Common myeloid progenitor, CD34-positive (primary cell): ENCODE measurements around the gene AKAP13.

Source experiments
- CTCF ChIA-PET: fragments of 350-600 bp; sonication (Branson Sonifier 250); formaldehyde crosslinking; loops from one replicate; lab custom pipeline; 2021; ENCODE audit warnings: antibody characterized with exemption; lab: Charles Lee
- POLR2A ChIA-PET: fragments of 350-600 bp; sonication (Branson Sonifier 250); formaldehyde crosslinking; loops from one replicate; lab custom pipeline; 2021; ENCODE audit warnings: antibody characterized with exemption; lab: Charles Lee
- DNase-seq, 3 donors: peaks; one replicate each; pipeline versions ENCODE4 v3.0.0 to v3.0.0-alpha.2; 2013
- H3K27ac ChIP-seq, 2 experiments: 1 replicate in 1 of 2; 2 replicates in 1 of 2; pipeline ENCODE4 v1.7.0; 2013; ENCODE audit warnings: inconsistent platforms in 2 of 2, low read length in 2 of 2, mild to moderate bottlenecking in 2 of 2, low read depth in 1 of 2, moderate library complexity in 1 of 2; ENCODE audit not compliant: severe bottlenecking in 2 of 2, insufficient read depth in 1 of 2, poor library complexity in 1 of 2
- H3K27me3 ChIP-seq, 5 experiments: replicated peaks in 2 of 5; 1 replicate in 3 of 5; 2 replicates in 2 of 5; pipeline versions ENCODE4 v1.6.1 to v1.7.0; 2013; ENCODE audit warnings: low read length in 4 of 5, mild to moderate bottlenecking in 2 of 5, moderate library complexity in 2 of 5, inconsistent platforms in 1 of 5; ENCODE audit not compliant: insufficient read depth in 5 of 5, control insufficient read depth in 4 of 5
- H3K36me3 ChIP-seq, 4 experiments: 1 replicate in 2 of 4; 2 replicates in 2 of 4; pipeline versions ENCODE4 v1.6.1 to v1.7.0; 2013; ENCODE audit warnings: low read length in 3 of 4, control low read depth in 1 of 4, mild to moderate bottlenecking in 1 of 4; ENCODE audit not compliant: control insufficient read depth in 4 of 4, insufficient read depth in 4 of 4
- H3K4me1 ChIP-seq, 4 experiments: 1 replicate in 3 of 4; 2 replicates in 1 of 4; pipeline versions ENCODE4 v1.6.1 to v1.7.1; 2013; ENCODE audit warnings: low read length in 3 of 4, mild to moderate bottlenecking in 3 of 4, control low read depth in 1 of 4, inconsistent platforms in 1 of 4, moderate library complexity in 1 of 4; ENCODE audit not compliant: control insufficient read depth in 4 of 4, insufficient read depth in 4 of 4; ENCODE audit errors: control extremely low read depth in 1 of 4
- H3K4me3 ChIP-seq, 7 experiments: 1 replicate in 4 of 7; 2 replicates in 3 of 7; pipeline versions ENCODE4 v1.5.1 to v1.7.0; 2013; ENCODE audit warnings: mild to moderate bottlenecking in 7 of 7, low read length in 6 of 7, moderate library complexity in 6 of 7, inconsistent platforms in 2 of 7, low read depth in 2 of 7, control low read depth in 1 of 7; ENCODE audit not compliant: insufficient read depth in 4 of 7, control insufficient read depth in 1 of 7; ENCODE audit errors: extremely low read depth in 1 of 7
- H3K9me3 ChIP-seq, 5 experiments: 1 replicate in 4 of 5; 2 replicates in 1 of 5; pipeline versions ENCODE4 v1.6.1 to v1.7.1; 2013; ENCODE audit warnings: low read length in 4 of 5, mild to moderate bottlenecking in 2 of 5, inconsistent platforms in 1 of 5, low read depth in 1 of 5, moderate library complexity in 1 of 5; ENCODE audit not compliant: control insufficient read depth in 4 of 5, insufficient read depth in 2 of 5; ENCODE audit errors: control extremely low read depth in 1 of 5
- WGBS: methylation state at CpG from one replicate; pipeline ENCODE4 v1.1.5; 2013; ENCODE audit not compliant: insufficient coverage; 5-methylcytosine and 5-hydroxymethylcytosine counted together

Gene AKAP13

GRCh38 chr15:85557385-85557784 lies 177.0 kb downstream of the AKAP13 start:
- H3K36me3 ChIP-seq = peaks cover 0 to 4% (median 1%) of the 10 kb centered on the region in 4 experiments
- ChIA-PET CTCF (interaction anchor here (0.8 to 2.3 kb wide), 6 partner anchors 19 to 71 kb away, joined by 3 to 9 read pairs (median 4); no protein-coding TSS in a partner anchor), POLR2A (no interaction called here)
- peaks cover 9 to 34% (median 21%) of the 10 kb centered on the region in 4 experiments for H3K4me1 ChIP-seq
- 88% methylated on average over 4 of the region's 6 CpGs for WGBS
- no peaks in the 10 kb centered on the region for H3K27me3 ChIP-seq
- H3K9me3 ChIP-seq = peaks cover 0 to 3% (median 0%) of the 10 kb centered on the region in 5 experiments
- H3K4me3 ChIP-seq = no peak overlapping the region
- no peak for DNase-seq
- no peak overlapping the region for H3K27ac ChIP-seq

DNA sequence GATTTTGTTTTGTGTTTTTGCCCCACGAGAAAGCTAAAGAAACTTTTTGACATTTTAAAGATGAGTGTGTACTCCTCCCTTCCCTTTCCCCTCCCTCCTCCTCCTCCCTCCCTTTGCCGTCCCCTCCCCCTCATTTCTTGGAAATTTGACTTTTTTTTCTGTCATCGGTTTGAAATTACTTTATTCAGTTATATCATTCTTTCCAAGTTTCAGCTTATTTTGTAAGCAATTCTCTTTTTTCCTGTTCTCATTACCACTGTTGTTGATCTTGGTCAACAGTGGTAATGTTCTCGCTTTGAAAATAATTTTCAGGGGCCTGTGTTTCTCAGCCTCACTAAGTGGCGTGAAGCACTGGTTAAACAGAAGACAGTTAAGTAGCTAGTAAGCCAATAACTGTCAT lies 178.4 kb downstream of the AKAP13 start:
- H3K27ac ChIP-seq = no peak overlapping the region
- ChIA-PET POLR2A (no interaction called here), CTCF (interaction anchor here (0.6 to 2.3 kb wide), 6 partner anchors 13 to 66 kb away, joined by 3 to 9 read pairs (median 4); no protein-coding TSS in a partner anchor)
- no peaks in the 10 kb centered on the region for H3K9me3 ChIP-seq
- H3K4me3 ChIP-seq = no peak overlapping the region
- WGBS = 100% methylated on average over 2 of the region's 5 CpGs
- H3K36me3 ChIP-seq = peaks cover 0 to 3% (median under 1%) of the 10 kb centered on the region in 4 experiments
- H3K4me1 ChIP-seq = peaks cover 9 to 39% (median 20%) of the 10 kb centered on the region in 4 experiments
- no peak for DNase-seq
- H3K27me3 ChIP-seq = no peaks in the 10 kb centered on the region

DNA sequence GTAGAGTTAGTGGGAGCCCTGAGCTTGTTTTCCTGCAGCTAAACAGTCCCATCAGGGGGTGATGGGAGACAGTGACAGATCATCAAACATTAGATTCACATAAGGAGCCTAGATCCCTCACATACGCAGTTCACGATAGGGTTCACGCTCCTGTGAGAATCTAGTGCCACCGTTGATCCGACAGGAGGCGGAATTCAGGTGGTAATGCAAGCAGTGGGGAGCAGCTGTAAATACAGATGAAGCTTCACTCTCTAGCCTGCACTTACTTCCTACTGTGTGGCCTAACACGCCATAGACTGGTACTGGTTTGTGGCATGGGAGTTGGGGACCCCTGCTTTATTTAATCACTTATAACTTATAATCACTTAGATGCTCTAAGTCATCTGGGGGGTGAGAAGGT lies 179.1 kb downstream of the AKAP13 start:
- POLR2A ChIA-PET = no interaction called here

GRCh38 chr15:85562824-85563223 lies 182.4 kb downstream of the AKAP13 start:
- Histone ChIP-seq H3K27me3 (no peaks in the 10 kb centered on the region), H3K4me3 (no peak overlapping the region), H3K4me1 (peaks cover 0 to 9% (median 3%) of the 10 kb centered on the region in 4 experiments), H3K9me3 (no peaks in the 10 kb centered on the region), H3K36me3 (peaks cover 0 to 2% (median 0%) of the 10 kb centered on the region in 4 experiments), H3K27ac (no peak overlapping the region)
- ChIA-PET CTCF (no interaction called here), POLR2A (no interaction called here)
- no peak for DNase-seq
- 100% methylated on average over 4 of the region's 6 CpGs for WGBS

More for the DNA sequence above, 179.1 kb downstream of the AKAP13 start:
- Histone ChIP-seq H3K4me1 (peaks cover 9 to 32% (median 17%) of the 10 kb centered on the region in 4 experiments), H3K36me3 (peaks cover 0 to 3% (median 0%) of the 10 kb centered on the region in 4 experiments), H3K9me3 (no peaks in the 10 kb centered on the region), H3K27me3 (no peaks in the 10 kb centered on the region), H3K27ac (no peak overlapping the region), H3K4me3 (no peak overlapping the region)
- 100% methylated on average over 2 of the region's 7 CpGs for WGBS
- CTCF ChIA-PET = interaction anchor here (0.6 to 2.3 kb wide), 4 partner anchors 19 to 67 kb away, joined by 3 to 9 read pairs (median 3); no protein-coding TSS in a partner anchor
- DNase-seq = no peak

DNA sequence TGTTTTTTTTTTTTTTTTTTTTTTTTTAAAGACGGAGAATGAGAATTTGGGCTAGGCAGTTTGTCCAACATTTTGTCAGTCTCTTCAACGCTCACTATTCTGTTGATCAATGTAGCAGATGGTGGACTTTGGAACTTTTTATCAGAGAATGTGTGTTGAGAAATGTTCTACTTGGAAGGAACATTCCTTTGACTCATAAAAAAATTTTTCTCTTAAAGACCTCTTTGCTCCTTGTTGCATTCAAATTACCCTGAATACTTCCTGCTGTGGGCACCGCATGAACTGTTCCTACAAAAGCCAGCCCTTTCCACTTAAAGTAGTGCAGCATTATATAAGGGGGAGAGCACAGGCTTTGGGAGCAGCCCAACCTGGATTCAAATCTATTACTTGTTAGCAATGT lies 182.9 kb downstream of the AKAP13 start:
- POLR2A ChIA-PET = no interaction called here
- no peak overlapping the region for H3K4me3 ChIP-seq
- no CpG with 5 or more reads among the region's 3 CpGs for WGBS
- CTCF ChIA-PET = no interaction called here
- H3K36me3 ChIP-seq = peaks cover 0 to 2% (median 0%) of the 10 kb centered on the region in 4 experiments
- no peaks in the 10 kb centered on the region for H3K9me3 ChIP-seq
- no peaks in the 10 kb centered on the region for H3K27me3 ChIP-seq
- H3K27ac ChIP-seq = no peak overlapping the region
- no peak for DNase-seq
- peaks cover 0 to 9% (median 3%) of the 10 kb centered on the region in 4 experiments for H3K4me1 ChIP-seq

DNA sequence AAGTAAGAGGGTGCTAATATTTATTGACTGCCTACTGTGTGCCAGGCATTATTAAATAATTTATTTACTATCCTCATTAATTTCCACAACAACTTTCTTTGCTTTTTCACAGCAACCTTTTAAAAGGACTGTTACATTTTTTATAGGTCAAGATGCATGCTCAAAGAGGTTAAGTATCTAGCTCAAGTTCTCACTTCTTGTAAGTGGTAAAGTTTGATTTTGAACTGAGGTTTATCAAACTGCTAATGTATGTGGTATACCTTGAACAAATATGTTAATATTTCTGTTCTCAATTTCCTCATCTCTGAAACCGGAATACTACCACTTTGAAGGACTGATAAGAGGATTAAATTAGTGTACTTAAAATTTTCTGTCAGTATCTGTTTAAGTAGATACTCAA lies 183.3 kb downstream of the AKAP13 start:
- H3K27ac ChIP-seq = no peak overlapping the region
- no CpG with 5 or more reads among the region's 1 CpG for WGBS
- CTCF ChIA-PET = no interaction called here
- POLR2A ChIA-PET = no interaction called here
- peaks cover 0 to 7% (median 3%) of the 10 kb centered on the region in 4 experiments for H3K4me1 ChIP-seq
- H3K9me3 ChIP-seq = no peaks in the 10 kb centered on the region
- peaks cover 0 to 2% (median 0%) of the 10 kb centered on the region in 4 experiments for H3K36me3 ChIP-seq
- no peak for DNase-seq
- no peak overlapping the region for H3K4me3 ChIP-seq
- H3K27me3 ChIP-seq = no peaks in the 10 kb centered on the region

- Histone ChIP-seq H3K27ac (no peak overlapping the region), H3K4me1 (peaks cover 0 to 5% (median 2%) of the 10 kb centered on the region in 4 experiments), H3K4me3 (no peak overlapping the region), H3K27me3 (no peaks in the 10 kb centered on the region), H3K36me3 (peaks cover 0 to 2% (median 0%) of the 10 kb centered on the region in 4 experiments), H3K9me3 (no peaks in the 10 kb centered on the region)
- 90% methylated on average over 2 of the region's 2 CpGs for WGBS
- no peak for DNase-seq
- ChIA-PET POLR2A (no interaction called here), CTCF (interaction anchor here (1.6 kb wide), 1 partner anchor 12 kb away, joined by 4 read pairs; no protein-coding TSS in a partner anchor)
Measured at GRCh38 chr15:85564686-85565085, 184.3 kb downstream of the AKAP13 start.
